ENCODE data around the gene CYB561A3.

DNA sequence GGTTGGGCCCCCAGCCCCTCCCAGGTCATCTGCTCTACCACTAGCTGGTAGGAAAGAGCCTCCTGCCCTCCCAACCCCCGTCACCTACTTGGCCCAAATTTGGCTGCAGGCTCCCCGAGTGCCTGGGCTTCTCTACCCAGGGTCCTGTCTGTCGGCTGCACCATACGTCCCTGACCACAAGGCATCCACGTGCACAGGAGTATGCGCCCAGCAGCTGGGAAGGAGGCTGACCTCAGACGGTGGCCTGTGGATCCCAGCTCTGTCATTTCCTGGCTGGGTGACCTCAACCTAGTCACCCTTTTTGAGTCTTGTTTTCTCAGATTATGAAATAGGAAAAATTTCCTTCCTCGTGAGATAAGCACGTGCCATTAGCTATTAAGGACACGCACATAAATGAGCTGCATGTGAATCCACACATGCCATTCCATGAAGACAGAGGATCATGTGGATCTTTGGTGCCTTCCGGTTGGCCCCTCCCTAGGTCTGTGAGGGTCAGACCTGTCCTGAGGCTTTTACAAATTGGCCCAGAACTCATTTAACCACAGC, 13.7 kb downstream of the CYB561A3 start:
- TF ChIP-seq CTCF (conservative IDR thresholded peaks at IDR 0.05) (no peak), EZH2 (IDR thresholded peaks at IDR 0.05; ENCODE audit: low read depth) (no peak)

Measured in PC-9 (cell line).